HepG2 (cell line): Measurements from ENCODE around the gene CSNK2B. TPM values are rescaled to one million over a fixed set of nuclear protein-coding genes. Genes with fewer than 3 reads are reported as not detected.

ENCODE experiments used
- CCAR2 ChIP-seq: fragments of 200-400 bp; formaldehyde crosslinking; optimal IDR thresholded peaks from 2 replicates; pipeline ENCODE3; 2018; ENCODE audit warnings: low read depth, mild to moderate bottlenecking, low read length, moderate library complexity
- CERS6 ChIP-seq: sonication (generic); formaldehyde crosslinking; IDR thresholded peaks from 2 replicates; pipeline ENCODE4 v1.5.0; 2020; ENCODE audit warnings: missing genetic modification reagents
- EED ChIP-seq: sonication (generic); formaldehyde crosslinking; IDR thresholded peaks from 2 replicates; pipeline ENCODE4 v1.5.0; 2020; ENCODE audit warnings: mild to moderate bottlenecking, missing genetic modification reagents
- LBX2 ChIP-seq: sonication (generic); formaldehyde crosslinking; IDR thresholded peaks from 2 replicates; pipeline ENCODE4 v1.5.0; 2020; ENCODE audit warnings: missing genetic modification reagents, mild to moderate bottlenecking, borderline replicate concordance
- PAX8 ChIP-seq: sonication (generic); formaldehyde crosslinking; IDR thresholded peaks from 2 replicates; pipeline ENCODE4 v1.8.0; 2022; ENCODE audit warnings: mild to moderate bottlenecking, missing genetic modification reagents, borderline replicate concordance
- PREB ChIP-seq: sonication (generic); formaldehyde crosslinking; IDR thresholded peaks from 2 replicates; pipeline ENCODE4 v1.4.0; 2020; ENCODE audit warnings: missing genetic modification reagents
- RFX3 ChIP-seq: IDR thresholded peaks from 2 replicates; pipeline ENCODE4 v1.6.1; 2016; ENCODE audit warnings: missing biosample characterization, missing genetic modification reagents
- SMAD9 ChIP-seq: sonication (generic); formaldehyde crosslinking; IDR thresholded peaks from 2 replicates; pipeline ENCODE4 v1.5.1; 2020; ENCODE audit warnings: mild to moderate bottlenecking, missing genetic modification reagents
- SPEN ChIP-seq: sonication (generic); formaldehyde crosslinking; IDR thresholded peaks from 2 replicates; pipeline ENCODE4 v1.5.1; 2020; ENCODE audit warnings: low read depth, mild to moderate bottlenecking, missing genetic modification reagents
- TERF1 ChIP-seq: sonication (generic); formaldehyde crosslinking; IDR thresholded peaks from 2 replicates; pipeline ENCODE4 v1.8.0; 2022; ENCODE audit warnings: mild to moderate bottlenecking, missing genetic modification reagents, moderate library complexity
- ZNF205 ChIP-seq: IDR thresholded peaks from 2 replicates; pipeline ENCODE4 v1.6.1; 2018; ENCODE audit warnings: missing biosample characterization, missing genetic modification reagents
- ZNF235 ChIP-seq: sonication (generic); formaldehyde crosslinking; IDR thresholded peaks from 2 replicates; pipeline ENCODE4 v1.8.1; 2023; ENCODE audit warnings: mild to moderate bottlenecking, missing genetic modification reagents, borderline replicate concordance
- ZNF333 ChIP-seq: sonication (generic); formaldehyde crosslinking; IDR thresholded peaks from 2 replicates; pipeline ENCODE4 v1.4.0; 2020; ENCODE audit warnings: mild to moderate bottlenecking, missing genetic modification reagents, borderline replicate concordance
- ZNF350 ChIP-seq: sonication (generic); formaldehyde crosslinking; IDR thresholded peaks from 2 replicates; pipeline ENCODE4 v1.4.0; 2020; ENCODE audit warnings: mild to moderate bottlenecking, low read depth, missing genetic modification reagents, borderline replicate concordance
- ZNF431 ChIP-seq: sonication (generic); formaldehyde crosslinking; IDR thresholded peaks from 2 replicates; pipeline ENCODE4 v1.9.0; 2022; ENCODE audit warnings: missing genetic modification reagents, low read depth, mild to moderate bottlenecking, borderline replicate concordance
- ZNF569 ChIP-seq: sonication (generic); formaldehyde crosslinking; IDR thresholded peaks from 2 replicates; pipeline ENCODE4 v1.5.0; 2020; ENCODE audit warnings: mild to moderate bottlenecking, missing genetic modification reagents, moderate library complexity, borderline replicate concordance
- ZNF619 ChIP-seq: sonication (generic); formaldehyde crosslinking; IDR thresholded peaks from 2 replicates; pipeline ENCODE4 v1.4.0; 2020; ENCODE audit warnings: mild to moderate bottlenecking, missing genetic modification reagents
- ZNF720 ChIP-seq: sonication (generic); formaldehyde crosslinking; IDR thresholded peaks from 2 replicates; pipeline ENCODE4 v1.4.0; 2020; ENCODE audit warnings: missing genetic modification reagents
- polyA plus RNA-seq, 8 experiments: library from polyadenylated mRNA; depleted of rRNA in 3 of 8; stranded (reverse) in 7 of 8; unstranded in 1 of 8; fragments of >200 nt; fragmentation: Illumina TruSeq in 4 of 8; extraction: Trizol in 4 of 8; gene quantifications; 2 replicates each; pipeline versions ENCODE4 v1.2.1 to v1.2.3, GENCODE V29; 2011 to 2016; ENCODE audit warnings: low read depth in 4 of 8, missing spikeins in 1 of 8, mixed read lengths in 1 of 8; ENCODE audit not compliant: insufficient read depth in 1 of 8
- total RNA-seq, 5 experiments: library from RNA; depleted of rRNA; stranded (reverse); fragments of >200 nt; fragmentation: Illumina TruSeq; extraction: Trizol; gene quantifications; 2 replicates each; pipeline ENCODE4 v1.2.3, GENCODE V29; 2016; ENCODE audit warnings: low read depth in 1 of 5
- TF ChIP-seq, protein P1 (sequence below): sonication (generic); formaldehyde crosslinking; IDR thresholded peaks from 2 replicates; pipeline ENCODE4 v1.5.0; 2020; ENCODE audit warnings: mild to moderate bottlenecking, missing genetic modification reagents
- TF ChIP-seq, protein P2 (sequence below): sonication (generic); formaldehyde crosslinking; IDR thresholded peaks from 2 replicates; pipeline ENCODE4 v1.4.0; 2020; ENCODE audit warnings: missing genetic modification reagents

The CSNK2B gene
- total and polyA plus RNA-seq, 2 of the 13 experiments (the other 11 are each of a cell fraction or from before 2014, with no cell fraction given), result 111 to 296 TPM

GRCh38 chr6:31660381-31661261, 5.3 kb upstream of the CSNK2B start, which contains the start of gene C6orf47 (continued):
- TF ChIP-seq PREB (CRISPR knock-in tag), result 0 out of 2 replicates have a peak, but pooled peaks have one; percentile 88
- no peak for TF ChIP-seq CCAR2
- peak; percentile 18; the same call in 1 of the 2 replicates for TF ChIP-seq ZNF205 (CRISPR knock-in tag)
- TF ChIP-seq PAX8 (CRISPR knock-in tag), result no peak
- no peak for TF ChIP-seq TERF1 (CRISPR knock-in tag)
- TF ChIP-seq ZNF431 (CRISPR knock-in tag), result no peak; the same call in 1 of the 2 replicates
- peak; percentile 91 for TF ChIP-seq SPEN (CRISPR knock-in tag)
- TF ChIP-seq CERS6 (CRISPR knock-in tag), result no peak
- TF ChIP-seq, protein P1, sequence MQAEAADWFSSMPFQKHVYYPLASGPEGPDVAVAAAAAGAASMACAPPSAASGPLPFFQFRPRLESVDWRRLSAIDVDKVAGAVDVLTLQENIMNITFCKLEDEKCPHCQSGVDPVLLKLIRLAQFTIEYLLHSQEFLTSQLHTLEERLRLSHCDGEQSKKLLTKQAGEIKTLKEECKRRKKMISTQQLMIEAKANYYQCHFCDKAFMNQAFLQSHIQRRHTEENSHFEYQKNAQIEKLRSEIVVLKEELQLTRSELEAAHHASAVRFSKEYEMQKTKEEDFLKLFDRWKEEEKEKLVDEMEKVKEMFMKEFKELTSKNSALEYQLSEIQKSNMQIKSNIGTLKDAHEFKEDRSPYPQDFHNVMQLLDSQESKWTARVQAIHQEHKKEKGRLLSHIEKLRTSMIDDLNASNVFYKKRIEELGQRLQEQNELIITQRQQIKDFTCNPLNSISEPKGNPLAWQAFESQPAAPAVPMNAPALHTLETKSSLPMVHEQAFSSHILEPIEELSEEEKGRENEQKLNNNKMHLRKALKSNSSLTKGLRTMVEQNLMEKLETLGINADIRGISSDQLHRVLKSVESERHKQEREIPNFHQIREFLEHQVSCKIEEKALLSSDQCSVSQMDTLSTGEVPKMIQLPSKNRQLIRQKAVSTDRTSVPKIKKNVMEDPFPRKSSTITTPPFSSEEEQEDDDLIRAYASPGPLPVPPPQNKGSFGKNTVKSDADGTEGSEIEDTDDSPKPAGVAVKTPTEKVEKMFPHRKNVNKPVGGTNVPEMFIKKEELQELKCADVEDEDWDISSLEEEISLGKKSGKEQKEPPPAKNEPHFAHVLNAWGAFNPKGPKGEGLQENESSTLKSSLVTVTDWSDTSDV (CRISPR knock-in tag), result no peak
- TF ChIP-seq RFX3, result no peak
- TF ChIP-seq ZNF569 (CRISPR knock-in tag), result no peak
- no peak for TF ChIP-seq ZNF235 (CRISPR knock-in tag)
- TF ChIP-seq EED (CRISPR knock-in tag), result no peak
- peak; percentile 94 for TF ChIP-seq ZNF333
- TF ChIP-seq ZNF350 (CRISPR knock-in tag), result peak; percentile 24
- no peak for TF ChIP-seq SMAD9 (CRISPR knock-in tag)
- TF ChIP-seq, protein P2, sequence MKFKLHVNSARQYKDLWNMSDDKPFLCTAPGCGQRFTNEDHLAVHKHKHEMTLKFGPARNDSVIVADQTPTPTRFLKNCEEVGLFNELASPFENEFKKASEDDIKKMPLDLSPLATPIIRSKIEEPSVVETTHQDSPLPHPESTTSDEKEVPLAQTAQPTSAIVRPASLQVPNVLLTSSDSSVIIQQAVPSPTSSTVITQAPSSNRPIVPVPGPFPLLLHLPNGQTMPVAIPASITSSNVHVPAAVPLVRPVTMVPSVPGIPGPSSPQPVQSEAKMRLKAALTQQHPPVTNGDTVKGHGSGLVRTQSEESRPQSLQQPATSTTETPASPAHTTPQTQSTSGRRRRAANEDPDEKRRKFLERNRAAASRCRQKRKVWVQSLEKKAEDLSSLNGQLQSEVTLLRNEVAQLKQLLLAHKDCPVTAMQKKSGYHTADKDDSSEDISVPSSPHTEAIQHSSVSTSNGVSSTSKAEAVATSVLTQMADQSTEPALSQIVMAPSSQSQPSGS (CRISPR knock-in tag), result peak; percentile 54; the same call in 1 of the 2 replicates
- 0 out of 2 replicates have a peak, but pooled peaks have one; percentile 64 for TF ChIP-seq ZNF619
- TF ChIP-seq ZNF720 (CRISPR knock-in tag), result no peak; the same call in 1 of the 2 replicates
- no peak for TF ChIP-seq LBX2 (CRISPR knock-in tag)
